GM23338 (cell line): ENCODE measurements around the gene WNT2B. TPM values are rescaled to one million over a fixed set of nuclear protein-coding genes. Genes with fewer than 3 reads are reported as not detected.

Source experiments
- ATAC-seq: fragments of 200-7000 bp; cut with Tn5 transposase; 3 replicates; pipeline ENCODE4 v1.9.1; 2020
- DNase-seq: peaks from one replicate; pipeline ENCODE4 v3.0.0-alpha.2; 2015; ENCODE audit warnings: low spot score
- H2AFZ ChIP-seq: fragments of 200-600 bp; sonication (generic); 2 replicates; pipeline ENCODE4 v1.8.0; 2016; ENCODE audit warnings: antibody characterized with exemption, mild to moderate bottlenecking, moderate library complexity
- H3F3A ChIP-seq: fragments of 200-600 bp; sonication (generic); replicated peaks from 2 replicates; pipeline ENCODE4 v1.8.0; 2017; ENCODE audit warnings: antibody characterized with exemption, mixed run types, low read depth
- H3K27ac ChIP-seq: fragments of 200-600 bp; sonication (generic); 2 replicates; pipeline ENCODE4 v1.6.1; 2016; ENCODE audit warnings: low read depth
- H3K27me3 ChIP-seq: fragments of 200-600 bp; sonication (generic); 2 replicates; pipeline ENCODE4 v1.8.0; 2016; ENCODE audit warnings: mild to moderate bottlenecking, mixed run types, moderate library complexity; ENCODE audit not compliant: insufficient read depth
- H3K36me3 ChIP-seq: fragments of 200-600 bp; sonication (generic); 2 replicates; pipeline ENCODE4 v1.8.0; 2016; ENCODE audit warnings: mild to moderate bottlenecking; ENCODE audit not compliant: insufficient read depth
- H3K4me1 ChIP-seq: fragments of 200-600 bp; sonication (generic); 2 replicates; pipeline ENCODE4 v1.8.0; 2016; ENCODE audit warnings: mild to moderate bottlenecking, moderate library complexity; ENCODE audit not compliant: insufficient read depth
- H3K4me2 ChIP-seq: fragments of 200-600 bp; sonication (generic); 2 replicates; pipeline ENCODE4 v1.7.1; 2017; ENCODE audit warnings: mixed run types
- H3K4me3 ChIP-seq: fragments of 200-600 bp; sonication (generic); 2 replicates; pipeline ENCODE4 v1.6.1; 2016; ENCODE audit warnings: mixed run types
- H3K79me2 ChIP-seq: fragments of 200-600 bp; sonication (generic); replicated peaks from 2 replicates; pipeline ENCODE4 v1.8.0; 2017; ENCODE audit warnings: mild to moderate bottlenecking; ENCODE audit not compliant: insufficient read depth
- H3K9me2 ChIP-seq: fragments of 200-600 bp; sonication (generic); 2 replicates; pipeline ENCODE4 v1.8.0; 2017; ENCODE audit not compliant: insufficient read depth
- H4K20me1 ChIP-seq: fragments of 200-600 bp; sonication (generic); replicated peaks from 2 replicates; pipeline ENCODE4 v1.8.0; 2017; ENCODE audit warnings: mild to moderate bottlenecking; ENCODE audit not compliant: insufficient read depth
- H3K27ac Mint-ChIP-seq: 2 replicates; pipeline ENCODE4 v1.8.0; 2020; ENCODE audit warnings: inconsistent platforms, mild to moderate bottlenecking, moderate library complexity, mixed read lengths
- H3K27me3 Mint-ChIP-seq: 3 replicates; pipeline ENCODE4 v1.8.0; 2022; ENCODE audit warnings: low read depth, mild to moderate bottlenecking, moderate library complexity, mixed read lengths, inconsistent platforms; ENCODE audit not compliant: insufficient read depth, poor library complexity
- H3K36me3 Mint-ChIP-seq: 3 replicates; pipeline ENCODE4 v1.8.0; 2021; ENCODE audit warnings: low read depth, mild to moderate bottlenecking, inconsistent platforms, moderate library complexity, mixed read lengths
- H3K4me1 Mint-ChIP-seq: 3 replicates; pipeline ENCODE4 v1.8.0; 2020; ENCODE audit warnings: mild to moderate bottlenecking, inconsistent platforms, mixed read lengths
- H3K4me3 Mint-ChIP-seq: 3 replicates; pipeline ENCODE4 v1.8.0; 2021; ENCODE audit warnings: moderate library complexity, mild to moderate bottlenecking, inconsistent platforms, mixed read lengths
- H3K9me3 Mint-ChIP-seq: 3 replicates; pipeline ENCODE4 v1.8.0; 2020; ENCODE audit warnings: moderate library complexity, mild to moderate bottlenecking, inconsistent platforms, mixed read lengths
- CTCF ChIP-seq, 2 experiments: fragments of 200-600 bp in 1 of 2; sonication (generic) in 1 of 2; conservative IDR thresholded peaks; 2 replicates each; pipeline versions ENCODE4 v1.5.1 to v1.6.1; 2016 to 2017; ENCODE audit warnings: antibody characterized with exemption in 2 of 2, low read depth in 2 of 2, mild to moderate bottlenecking in 2 of 2, moderate library complexity in 1 of 2
- ETS1 ChIP-seq: IDR thresholded peaks from 2 replicates; pipeline ENCODE4 v1.6.1; 2016; ENCODE audit warnings: antibody characterized with exemption
- EZH2phosphoT487 ChIP-seq: fragments of 200-600 bp; sonication (generic); IDR thresholded peaks from one replicate; pipeline ENCODE4 v1.8.1; 2018; ENCODE audit warnings: antibody characterized with exemption; ENCODE audit not compliant: unreplicated experiment
- JUNB ChIP-seq: IDR thresholded peaks from one replicate; pipeline ENCODE4 v1.6.1; 2016; ENCODE audit warnings: antibody characterized with exemption; ENCODE audit not compliant: unreplicated experiment
- NANOG ChIP-seq: IDR thresholded peaks from 2 replicates; pipeline ENCODE4 v1.6.1; 2016; ENCODE audit warnings: antibody characterized with exemption, borderline replicate concordance
- POLR2AphosphoS5 ChIP-seq: IDR thresholded peaks from 2 replicates; pipeline ENCODE4 v1.6.1; 2016; ENCODE audit warnings: antibody characterized with exemption, low read depth
- STAT1 ChIP-seq: IDR thresholded peaks from one replicate; pipeline ENCODE4 v1.6.1; 2016; ENCODE audit warnings: antibody characterized with exemption; ENCODE audit not compliant: unreplicated experiment
- ZNF114 ChIP-seq: fragments of 250-450 bp; sonication (Bioruptor Pico); IDR thresholded peaks from 2 replicates; pipeline ENCODE4 v1.5.0; 2020; ENCODE audit warnings: mild to moderate bottlenecking, moderate library complexity
- ZNF331 ChIP-seq: fragments of 250-450 bp; sonication (Bioruptor Pico); IDR thresholded peaks from 2 replicates; pipeline ENCODE4 v1.5.0; 2020; ENCODE audit warnings: low read depth, mild to moderate bottlenecking, moderate library complexity
- ZNF462 ChIP-seq: fragments of 250-450 bp; sonication (Bioruptor Pico); IDR thresholded peaks from 2 replicates; pipeline ENCODE4 v1.5.0; 2020; ENCODE audit warnings: mild to moderate bottlenecking, moderate library complexity
- polyA plus RNA-seq: library from polyadenylated mRNA; unstranded; fragments of >200 nt; fragmentation: Nextera tagmentation; extraction: Ambion mirVana; gene quantifications from 2 replicates; pipeline ENCODE4 v1.2.1, GENCODE V29; 2016
- total RNA-seq: library from RNA; depleted of rRNA; stranded (reverse); fragments of >200 nt; shearing (Covaris generic); gene quantifications from 2 replicates; pipeline ENCODE4 v1.2.3, GENCODE V29; 2014

WNT2B gene
- total and polyA plus RNA-seq, 2 experiments from 2014 or later, result 0.50 to 0.90 TPM

GRCh38 chr1:112544751-112545150 lies 36.0 kb downstream of the WNT2B start:
- Histone ChIP-seq H3K79me2 (no peaks in the 10 kb centered on the region), H3K36me3 (no peaks in the 10 kb centered on the region), H4K20me1 (0 out of 2 replicates have a peak, but pooled peaks cover 5% of the 10 kb centered on the region), H3K27me3 (no peaks in the 10 kb centered on the region), H3K4me1 (no peaks in the 10 kb centered on the region), H3K4me2 (no peak overlapping the region), H2AFZ (no peak overlapping the region), H3F3A (no peaks in the 10 kb centered on the region), H3K4me3 (no peak overlapping the region), H3K27ac (no peak overlapping the region), H3K9me2 (no peaks in the 10 kb centered on the region)
- Mint-ChIP-seq H3K27me3 (no peaks in the 10 kb centered on the region), H3K36me3 (no peaks in the 10 kb centered on the region), H3K9me3 (no peaks in the 10 kb centered on the region), H3K27ac (no peak overlapping the region), H3K4me1 (no peaks in the 10 kb centered on the region), H3K4me3 (no peak overlapping the region)
- no peak for TF ChIP-seq ZNF114 (CRISPR knock-in tag)
- ATAC-seq (no peak), DNase-seq (no peak)

GRCh38 chr1:112546076-112546475 lies 37.3 kb downstream of the WNT2B start:
- no peaks in the 10 kb centered on the region for H3K79me2 ChIP-seq
- H3K4me1 ChIP-seq, result no peaks in the 10 kb centered on the region
- H3K9me3 Mint-ChIP-seq, result no peaks in the 10 kb centered on the region
- no peaks in the 10 kb centered on the region for H3K9me2 ChIP-seq
- H3K4me3 Mint-ChIP-seq, result no peak overlapping the region
- ATAC-seq (no peak), DNase-seq (no peak)
- H3K36me3 Mint-ChIP-seq, result no peaks in the 10 kb centered on the region
- no peaks in the 10 kb centered on the region for H3K27me3 Mint-ChIP-seq
- H4K20me1 ChIP-seq, result 0 out of 2 replicates have a peak, but pooled peaks cover 5% of the 10 kb centered on the region
- H3K27ac Mint-ChIP-seq, result no peak overlapping the region
- H3K4me2 ChIP-seq, result no peak overlapping the region
- H3K4me1 Mint-ChIP-seq, result no peaks in the 10 kb centered on the region
- H3K27ac ChIP-seq, result no peak overlapping the region
- no peak overlapping the region for H2AFZ ChIP-seq
- no peaks in the 10 kb centered on the region for H3K27me3 ChIP-seq
- no peaks in the 10 kb centered on the region; the same call in 1 of the 2 replicates for H3K36me3 ChIP-seq
- H3K4me3 ChIP-seq, result no peak overlapping the region
- no peaks in the 10 kb centered on the region for H3F3A ChIP-seq
- TF ChIP-seq STAT1, result no peak
- TF ChIP-seq NANOG, result no peak
- TF ChIP-seq ZNF114 (CRISPR knock-in tag), result no peak
- no peak for TF ChIP-seq EZH2phosphoT487
- TF ChIP-seq ZNF331 (CRISPR knock-in tag), result no peak
- no peak for TF ChIP-seq ETS1
- no peak for TF ChIP-seq POLR2AphosphoS5
- TF ChIP-seq JUNB, result no peak
- TF ChIP-seq CTCF (conservative IDR thresholded peaks at IDR 0.05; ENCODE audit: low read depth in 2 of 2), result no peak
- no peak for TF ChIP-seq ZNF462 (CRISPR knock-in tag)
